Mucosa of descending colon (tissue), 3 donors: ENCODE data around the gene LIAS. TPM values are rescaled to one million over a fixed set of nuclear protein-coding genes. Genes with fewer than 3 reads are reported as not detected.
"Not testable (repeated sequence)": the region's sequence is repeated elsewhere in the genome, so short reads cannot be mapped to it uniquely, and the experiment has no call there.

ENCODE experiments used
- ATAC-seq: fragments of 200-7000 bp; cut with Tn5 transposase; one replicate; pipeline ENCODE4 v1.9.1; 2020; ENCODE audit warnings: mild to moderate bottlenecking, moderate library complexity
- DNase-seq, 3 donors: peaks; one replicate each; pipeline ENCODE4 v3.0.0-alpha.2; 2020
- H3K36me3 ChIP-seq: fragments of 200-600 bp; one replicate; pipeline ENCODE4 v1.8.0; 2021; ENCODE audit warnings: low read depth, mild to moderate bottlenecking
- H3K4me1 ChIP-seq: fragments of 200-600 bp; one replicate; pipeline ENCODE4 v1.8.0; 2021; ENCODE audit warnings: low read depth, mild to moderate bottlenecking
- H3K4me3 ChIP-seq: fragments of 200-600 bp; one replicate; pipeline ENCODE4 v1.8.0; 2021; ENCODE audit warnings: mild to moderate bottlenecking
- H3K9me3 ChIP-seq: fragments of 200-600 bp; one replicate; pipeline ENCODE4 v1.8.0; 2021; ENCODE audit warnings: mild to moderate bottlenecking
- intact Hi-C, 2 donors: fragments of 100-400 bp; cut with DNase I in 1 of 2; cut with micrococcal nuclease in 1 of 2; formaldehyde crosslinking; loops; one replicate each; pipeline versions ENCODE4 v1.11.0 to v1.11.1; 2022; cut with DNase I, micrococcal nuclease
- total RNA-seq, 3 donors: library from RNA; stranded (reverse); fragmentation: NEBNext Ultra II Directional in 2 of 3; extraction: Animal tissue kit (Norgen Biotek cat#: 25700) in 2 of 3; gene quantifications; one replicate each; pipeline versions ENCODE4 v1.2.1 to v1.2.4, GENCODE V29; 2021 to 2023
- TF ChIP-seq, protein P1 (sequence below): fragments of 200-600 bp; IDR thresholded peaks from one replicate; pipeline ENCODE4 v1.8.0; 2022; ENCODE audit warnings: antibody characterized with exemption, mild to moderate bottlenecking
- donor health status: DM: no; HTN: no; CAD: no; lungs with moderate emphysema.
- donor health status: DM: no; HTN: no; CAD: no.
- donor health status: DM: no; HTN: yes; CAD: no.

Gene LIAS
- total RNA-seq, 3 donors from 2014 or later: 16.5 to 30.1 (median 22.4) TPM

DNA sequence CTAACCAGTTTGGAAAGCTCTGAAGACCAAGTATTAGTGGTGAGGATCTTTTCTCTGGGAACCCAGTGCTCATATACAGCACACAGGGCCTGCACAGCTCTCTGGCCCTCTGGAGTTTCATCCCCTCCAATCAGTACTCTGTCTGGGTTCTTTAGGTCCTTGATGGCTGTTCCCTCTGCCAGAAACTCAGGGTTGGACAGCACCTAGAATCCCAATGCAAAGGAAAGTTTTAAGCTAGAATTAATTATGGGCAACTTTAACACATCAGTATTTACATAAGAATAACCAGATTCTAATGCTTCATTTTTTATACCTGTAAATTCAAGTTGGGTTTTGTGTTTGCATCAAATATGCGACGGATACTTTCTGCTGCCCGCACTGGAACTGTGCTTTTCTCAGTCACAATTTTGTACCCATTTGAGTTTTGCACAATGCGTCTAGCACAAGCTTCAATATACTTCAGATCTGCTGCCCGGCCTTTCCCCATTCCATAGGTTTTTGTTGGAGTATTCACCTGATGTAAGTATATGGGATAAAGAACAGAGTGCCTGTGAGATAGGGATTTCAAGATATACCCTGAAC lies 51.6 kb downstream of the LIAS start:
- no peak for ATAC-seq
- H3K4me3 ChIP-seq: no peak overlapping the region
- DNase-seq: no peak
- intact Hi-C loops: no loop called here
- TF ChIP-seq, protein P1, sequence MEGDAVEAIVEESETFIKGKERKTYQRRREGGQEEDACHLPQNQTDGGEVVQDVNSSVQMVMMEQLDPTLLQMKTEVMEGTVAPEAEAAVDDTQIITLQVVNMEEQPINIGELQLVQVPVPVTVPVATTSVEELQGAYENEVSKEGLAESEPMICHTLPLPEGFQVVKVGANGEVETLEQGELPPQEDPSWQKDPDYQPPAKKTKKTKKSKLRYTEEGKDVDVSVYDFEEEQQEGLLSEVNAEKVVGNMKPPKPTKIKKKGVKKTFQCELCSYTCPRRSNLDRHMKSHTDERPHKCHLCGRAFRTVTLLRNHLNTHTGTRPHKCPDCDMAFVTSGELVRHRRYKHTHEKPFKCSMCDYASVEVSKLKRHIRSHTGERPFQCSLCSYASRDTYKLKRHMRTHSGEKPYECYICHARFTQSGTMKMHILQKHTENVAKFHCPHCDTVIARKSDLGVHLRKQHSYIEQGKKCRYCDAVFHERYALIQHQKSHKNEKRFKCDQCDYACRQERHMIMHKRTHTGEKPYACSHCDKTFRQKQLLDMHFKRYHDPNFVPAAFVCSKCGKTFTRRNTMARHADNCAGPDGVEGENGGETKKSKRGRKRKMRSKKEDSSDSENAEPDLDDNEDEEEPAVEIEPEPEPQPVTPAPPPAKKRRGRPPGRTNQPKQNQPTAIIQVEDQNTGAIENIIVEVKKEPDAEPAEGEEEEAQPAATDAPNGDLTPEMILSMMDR: no peak
- H3K36me3 ChIP-seq: no peaks in the 10 kb centered on the region
- peaks cover 22% of the 10 kb centered on the region for H3K4me1 ChIP-seq
- no peaks in the 10 kb centered on the region for H3K9me3 ChIP-seq

DNA sequence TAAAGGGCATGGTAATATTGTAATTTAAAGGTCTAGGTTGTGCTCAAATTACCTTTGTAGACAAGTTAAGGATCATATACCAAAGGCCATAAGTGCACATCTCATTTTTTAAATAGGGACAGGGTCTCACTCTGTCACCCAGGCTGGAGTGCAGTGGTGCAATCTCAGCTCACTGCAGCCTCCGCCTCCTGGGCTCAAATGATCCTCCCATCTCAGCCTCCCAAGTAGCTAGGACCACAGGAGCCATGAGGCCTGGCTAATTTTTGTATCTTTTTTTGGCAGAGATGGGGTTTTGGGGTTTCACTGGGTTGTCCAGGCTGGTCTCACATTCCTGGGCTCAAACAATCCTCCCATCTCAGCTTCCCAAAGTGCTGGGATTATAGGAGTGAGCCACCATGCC lies 55.4 kb downstream of the LIAS start:
- H3K4me3 ChIP-seq, DNase-seq, H3K9me3 ChIP-seq, ATAC-seq, intact Hi-C loops, H3K36me3 ChIP-seq: not testable (repeated sequence)
- H3K4me1 ChIP-seq: peaks cover 16% of the 10 kb centered on the region

DNA sequence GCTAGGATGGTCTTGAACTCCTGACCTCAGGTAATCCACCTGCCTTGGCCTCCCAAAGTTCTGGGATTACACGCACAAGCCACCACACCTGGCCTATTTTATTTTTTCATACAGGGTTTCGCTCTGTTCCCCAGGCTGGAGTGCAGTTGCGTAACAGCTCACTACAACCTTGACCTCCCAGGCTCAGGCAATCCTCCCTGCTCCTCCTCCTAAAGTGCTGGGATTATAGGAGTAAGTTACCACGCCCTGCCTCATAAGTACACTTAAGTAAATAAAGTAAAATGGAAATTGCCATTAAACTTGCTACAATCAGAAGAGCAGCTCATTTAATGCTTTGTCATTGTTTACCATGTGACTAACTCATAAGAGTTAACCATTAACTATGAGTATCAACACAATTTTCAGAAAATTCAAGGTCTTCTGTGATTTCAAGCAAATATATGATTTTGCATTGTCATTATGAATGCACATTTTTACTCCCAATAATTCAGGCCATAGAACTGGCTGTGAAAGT lies 56.1 kb downstream of the LIAS start:
- H3K36me3 ChIP-seq: no peaks in the 10 kb centered on the region
- peak; percentile 99 for ATAC-seq

DNA sequence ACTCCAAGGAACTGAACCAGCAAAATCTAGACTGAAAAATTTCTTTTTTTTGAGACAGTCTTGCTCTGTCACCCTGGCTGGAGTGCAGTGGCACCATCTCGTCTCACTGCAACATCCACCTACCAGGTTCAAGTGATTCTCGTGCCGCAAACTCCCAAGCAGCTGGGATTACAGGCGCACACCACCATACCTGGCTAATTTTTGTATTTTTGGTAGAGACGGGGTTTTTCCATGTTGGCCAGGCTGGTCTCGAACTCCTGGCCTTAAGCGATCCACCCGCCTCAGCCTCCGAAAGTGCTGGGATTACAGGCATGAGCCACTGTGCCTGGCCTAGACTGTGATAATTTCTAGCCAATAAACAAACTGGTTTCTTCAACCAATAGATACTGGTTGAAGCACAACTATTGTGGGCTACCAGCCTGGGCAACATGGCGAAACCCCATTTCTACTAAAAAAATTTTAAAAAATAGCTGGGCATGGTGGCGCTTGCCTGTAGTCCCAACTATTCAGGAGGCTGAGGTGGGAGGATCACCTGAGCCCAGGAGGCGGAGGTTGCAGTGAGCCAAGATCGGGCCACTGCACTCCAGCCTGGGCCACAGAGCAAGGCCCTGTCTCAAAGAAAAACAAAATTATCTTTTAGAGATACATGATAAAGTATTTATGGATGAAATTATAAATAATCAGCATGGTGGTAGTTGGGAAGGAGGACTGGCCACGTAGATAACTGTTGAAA lies 57.0 kb downstream of the LIAS start:
- DNase-seq, H3K4me3 ChIP-seq, H3K9me3 ChIP-seq, H3K36me3 ChIP-seq, ATAC-seq, intact Hi-C loops: not testable (repeated sequence)
- H3K4me1 ChIP-seq: peaks cover 16% of the 10 kb centered on the region

More for the DNA sequence above, 56.1 kb downstream of the LIAS start:
- TF ChIP-seq, protein P1: no peak
- no peaks in the 10 kb centered on the region for H3K9me3 ChIP-seq
- no peak overlapping the region for H3K4me3 ChIP-seq
- peak; percentile 65 to 83 (median 66) for DNase-seq
- H3K4me1 ChIP-seq: peaks cover 16% of the 10 kb centered on the region
- intact Hi-C loops: no loop called here

GRCh38 chr4:39516407-39516966 lies 57.6 kb downstream of the LIAS start:
- intact Hi-C loops: no loop called here
- TF ChIP-seq, protein P1: no peak
- peaks cover 16% of the 10 kb centered on the region for H3K4me1 ChIP-seq
- H3K36me3 ChIP-seq: no peaks in the 10 kb centered on the region
- DNase-seq: no peak
- no peaks in the 10 kb centered on the region for H3K9me3 ChIP-seq
- ATAC-seq: no peak
- no peak overlapping the region for H3K4me3 ChIP-seq

DNA sequence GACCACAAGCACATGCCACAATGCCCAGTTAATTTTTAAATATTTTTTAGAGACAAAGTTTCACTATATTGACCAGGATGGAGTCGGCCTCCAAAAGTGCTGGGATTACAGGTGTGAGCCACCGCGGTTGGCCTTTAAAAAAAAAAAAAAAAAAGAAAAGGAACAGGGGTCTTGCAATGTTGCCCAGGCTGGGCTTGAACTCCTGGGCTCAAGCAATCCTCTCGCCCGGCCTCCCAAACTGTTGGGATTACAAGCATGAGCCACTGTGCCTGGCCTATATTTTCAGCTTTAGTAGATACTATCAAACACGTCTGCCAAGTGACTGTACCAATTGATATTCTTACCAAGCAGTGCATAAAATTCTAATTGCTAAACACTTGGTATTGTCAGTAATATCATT lies 59.6 kb downstream of the LIAS start:
- TF ChIP-seq, protein P1: no peak
- peaks cover 20% of the 10 kb centered on the region for H3K4me1 ChIP-seq
- DNase-seq: no peak
- no peaks in the 10 kb centered on the region for H3K9me3 ChIP-seq
- H3K4me3 ChIP-seq: no peak overlapping the region
- H3K36me3 ChIP-seq: no peaks in the 10 kb centered on the region
- intact Hi-C loops: no loop called here
- ATAC-seq: no peak
